Measurements from ENCODE around the gene ALKBH6. TPM values are rescaled to one million over a fixed set of nuclear protein-coding genes. Genes with fewer than 3 reads are reported as not detected.

ALKBH6 gene
- total RNA-seq, 1 experiment from 2014 or later = 32.5 TPM

- Histone ChIP-seq H3K9me3 (ENCODE audit: control insufficient read depth, low read depth, low read length) (no peaks in the 10 kb centered on the region), H2AK5ac (ENCODE audit: insufficient read length, low read length) (no peak overlapping the region), H2BK5ac (ENCODE audit: insufficient read length, low read length) (no peak overlapping the region), H3K27ac (ENCODE audit: insufficient read length, low read depth, low read length) (no peak overlapping the region), H3K23me2 (ENCODE audit: insufficient read length, low read depth, low read length, poor library complexity, severe bottlenecking) (no peaks in the 10 kb centered on the region), H3K56ac (ENCODE audit: insufficient read length, low read depth, low read length) (no peak overlapping the region), H2BK15ac (ENCODE audit: low read depth, low read length) (no peak overlapping the region), H4K5ac (ENCODE audit: insufficient read length, low read depth, low read length) (no peak overlapping the region), H4K91ac (ENCODE audit: insufficient read length, low read depth, low read length) (no peak overlapping the region), H3K4me1 (ENCODE audit: insufficient read depth, low read length) (peaks cover 3% of the 10 kb centered on the region; the same call in 1 of the 2 replicates), H3K14ac (ENCODE audit: insufficient read depth, low read length) (no peak overlapping the region), H3K4ac (ENCODE audit: low read depth, low read length) (no peak overlapping the region), H3K9ac (ENCODE audit: extremely low read depth, insufficient read length, low read length) (no peak overlapping the region), H2BK20ac (ENCODE audit: low read depth, low read length, poor library complexity, severe bottlenecking) (no peak overlapping the region), H4K20me1 (ENCODE audit: control insufficient read depth, insufficient read depth, insufficient read length) (no peaks in the 10 kb centered on the region), H4K8ac (replicated peaks; ENCODE audit: insufficient read length, low read depth, low read length) (no peak overlapping the region), H3K23ac (ENCODE audit: insufficient read length, low read depth, low read length) (no peak overlapping the region), H3K18ac (ENCODE audit: insufficient read length, low read depth, low read length) (no peak overlapping the region), H3K4me2 (ENCODE audit: insufficient read depth, insufficient read length, low read length) (no peak overlapping the region), H3K79me2 (ENCODE audit: insufficient read depth, low read length) (no peaks in the 10 kb centered on the region), H3K27me3 (ENCODE audit: insufficient read depth, low read length) (no peaks in the 10 kb centered on the region), H3T11ph (ENCODE audit: low read length) (no peak overlapping the region), H2AFZ (ENCODE audit: low read length) (no peak overlapping the region), H3K79me1 (ENCODE audit: insufficient read depth, low read depth, low read length, poor library complexity, severe bottlenecking) (no peaks in the 10 kb centered on the region), H2BK120ac (ENCODE audit: low read depth, low read length, poor library complexity, severe bottlenecking) (no peak overlapping the region), H2BK12ac (ENCODE audit: insufficient read length, low read depth, low read length) (no peak overlapping the region)
- no peaks in the 10 kb centered on the region; the same call in 1 of the 2 replicates for H3K27me3 Mint-ChIP-seq (ENCODE audit: low read depth)
- H3K9me3 Mint-ChIP-seq = no peaks in the 10 kb centered on the region
- H3K36me3 Mint-ChIP-seq (ENCODE audit: insufficient read depth in 1 of 3, low read depth in 3 of 3) = peaks cover 3 to 6% (median 4%) of the 10 kb centered on the region in 3 experiments; a peak in 3 of 7 replicates
- no peak for DNase-seq
- TF ChIP-seq CTCF (conservative IDR thresholded peaks at IDR 0.05) = no peak
- H3K4me1 Mint-ChIP-seq = peaks cover 10 to 18% of the 10 kb centered on the region in 2 experiments
- no peak overlapping the region for H3K4me3 Mint-ChIP-seq
- H3K27ac Mint-ChIP-seq = no peak overlapping the region
These were observed 33.8 kb upstream of the ALKBH6 start for GRCh38 chr19:36047835-36048234.

All from H9 (cell line).